Neural progenitor cell (in vitro differentiated cells): ENCODE results near the gene EGFR.

Experiments used
- EZH2 ChIP-seq: fragments of 200-600 bp; sonication (generic); IDR thresholded peaks from 2 replicates; pipeline ENCODE4 v1.6.1; 2017; ENCODE audit warnings: antibody characterized with exemption, mild to moderate bottlenecking, moderate library complexity
- EZH2phosphoT487 ChIP-seq: fragments of 200-600 bp; sonication (generic); IDR thresholded peaks from 2 replicates; pipeline ENCODE4 v1.6.1; 2017; ENCODE audit warnings: antibody characterized with exemption
- TF ChIP-seq, protein P1 (sequence below): fragments of 200-600 bp; sonication (generic); IDR thresholded peaks from 2 replicates; pipeline ENCODE4 v1.5.1; 2017; ENCODE audit warnings: antibody characterized with exemption, mild to moderate bottlenecking

DNA sequence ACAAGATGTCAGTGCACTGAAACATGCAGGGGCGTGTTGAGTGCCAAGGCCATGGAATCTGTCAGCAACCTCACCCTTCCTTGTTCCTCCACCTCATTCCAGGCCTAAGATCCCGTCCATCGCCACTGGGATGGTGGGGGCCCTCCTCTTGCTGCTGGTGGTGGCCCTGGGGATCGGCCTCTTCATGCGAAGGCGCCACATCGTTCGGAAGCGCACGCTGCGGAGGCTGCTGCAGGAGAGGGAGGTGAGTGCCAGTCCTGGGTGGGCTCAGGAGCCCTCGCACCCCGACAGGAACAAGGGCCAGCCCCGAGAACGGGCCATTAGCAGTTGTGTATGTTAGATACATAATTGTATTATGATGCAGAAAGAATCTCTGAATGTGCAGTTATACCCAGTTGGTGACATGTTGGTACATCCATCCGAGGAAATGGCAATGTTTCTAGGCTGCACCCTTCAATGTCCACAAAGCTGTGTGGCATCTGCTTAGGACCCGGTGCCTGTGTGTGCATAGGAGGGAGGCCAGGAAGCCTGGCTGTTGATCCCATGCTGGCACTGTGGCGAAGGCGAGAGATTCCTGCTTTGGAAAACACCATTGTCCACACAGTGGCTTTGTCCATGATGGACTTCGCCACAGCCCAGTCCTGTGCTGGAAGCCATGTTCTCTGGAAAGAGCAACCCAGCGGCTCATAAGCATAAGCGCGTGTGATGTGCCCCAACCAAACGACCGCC is 154.2 kb downstream of the EGFR start:
- TF ChIP-seq, protein P1, sequence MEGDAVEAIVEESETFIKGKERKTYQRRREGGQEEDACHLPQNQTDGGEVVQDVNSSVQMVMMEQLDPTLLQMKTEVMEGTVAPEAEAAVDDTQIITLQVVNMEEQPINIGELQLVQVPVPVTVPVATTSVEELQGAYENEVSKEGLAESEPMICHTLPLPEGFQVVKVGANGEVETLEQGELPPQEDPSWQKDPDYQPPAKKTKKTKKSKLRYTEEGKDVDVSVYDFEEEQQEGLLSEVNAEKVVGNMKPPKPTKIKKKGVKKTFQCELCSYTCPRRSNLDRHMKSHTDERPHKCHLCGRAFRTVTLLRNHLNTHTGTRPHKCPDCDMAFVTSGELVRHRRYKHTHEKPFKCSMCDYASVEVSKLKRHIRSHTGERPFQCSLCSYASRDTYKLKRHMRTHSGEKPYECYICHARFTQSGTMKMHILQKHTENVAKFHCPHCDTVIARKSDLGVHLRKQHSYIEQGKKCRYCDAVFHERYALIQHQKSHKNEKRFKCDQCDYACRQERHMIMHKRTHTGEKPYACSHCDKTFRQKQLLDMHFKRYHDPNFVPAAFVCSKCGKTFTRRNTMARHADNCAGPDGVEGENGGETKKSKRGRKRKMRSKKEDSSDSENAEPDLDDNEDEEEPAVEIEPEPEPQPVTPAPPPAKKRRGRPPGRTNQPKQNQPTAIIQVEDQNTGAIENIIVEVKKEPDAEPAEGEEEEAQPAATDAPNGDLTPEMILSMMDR: no peak
- TF ChIP-seq EZH2 (no peak), EZH2phosphoT487 (no peak)
